ENCODE data around the gene GTF3A. TPM values are rescaled to one million over a fixed set of nuclear protein-coding genes. Genes with fewer than 3 reads are reported as not detected.

The GTF3A gene
- total RNA-seq, 4 donors from 2014 or later = 129 to 197 (median 140) TPM

DNA sequence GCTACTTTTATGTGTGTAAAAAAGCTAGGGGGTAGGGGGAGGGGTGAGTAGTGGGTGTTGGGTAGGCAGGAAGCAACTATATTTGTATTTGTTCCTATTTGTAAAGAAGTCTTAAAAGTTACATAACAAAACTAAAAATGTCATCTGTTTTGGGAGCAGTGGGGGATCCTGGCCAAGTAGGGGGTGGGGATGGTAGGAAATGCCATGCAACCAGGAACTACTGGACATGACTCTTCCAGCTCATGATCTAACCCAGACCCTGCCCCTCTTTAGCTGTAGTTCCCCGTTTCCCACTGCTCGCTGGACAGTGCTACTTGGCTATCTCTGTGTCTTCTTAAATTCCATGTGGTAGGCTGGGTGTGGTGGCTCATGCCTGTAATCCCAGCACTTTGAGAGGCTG, 3.2 kb downstream of the GTF3A start:
- no peak overlapping the region for H3K4me3 ChIP-seq
- H3K36me3 ChIP-seq = peaks cover 28 to 56% (median 49%) of the 10 kb centered on the region in 4 donors
- H3K27me3 ChIP-seq = no peaks in the 10 kb centered on the region
- intact Hi-C loops (cut with DNase I) = loop anchor here (10.0 kb wide), 1 partner anchor 197 kb away; the partner anchor contains the start of genes LNX2 and POLR1D
- no peaks in the 10 kb centered on the region for H3K9me3 ChIP-seq
- no peak for DNase-seq (ENCODE audit: extremely low spot score)
- peaks cover 30 to 47% (median 42%) of the 10 kb centered on the region in 4 donors for H3K4me1 ChIP-seq
- no peak for TF ChIP-seq POLR2A (IDR thresholded peaks at IDR 0.05; ENCODE audit: low read depth)
- no peak for TF ChIP-seq EP300 (IDR thresholded peaks at IDR 0.05)
- TF ChIP-seq POLR2AphosphoS5 (IDR thresholded peaks at IDR 0.05) = no peak
- TF ChIP-seq, protein P1, sequence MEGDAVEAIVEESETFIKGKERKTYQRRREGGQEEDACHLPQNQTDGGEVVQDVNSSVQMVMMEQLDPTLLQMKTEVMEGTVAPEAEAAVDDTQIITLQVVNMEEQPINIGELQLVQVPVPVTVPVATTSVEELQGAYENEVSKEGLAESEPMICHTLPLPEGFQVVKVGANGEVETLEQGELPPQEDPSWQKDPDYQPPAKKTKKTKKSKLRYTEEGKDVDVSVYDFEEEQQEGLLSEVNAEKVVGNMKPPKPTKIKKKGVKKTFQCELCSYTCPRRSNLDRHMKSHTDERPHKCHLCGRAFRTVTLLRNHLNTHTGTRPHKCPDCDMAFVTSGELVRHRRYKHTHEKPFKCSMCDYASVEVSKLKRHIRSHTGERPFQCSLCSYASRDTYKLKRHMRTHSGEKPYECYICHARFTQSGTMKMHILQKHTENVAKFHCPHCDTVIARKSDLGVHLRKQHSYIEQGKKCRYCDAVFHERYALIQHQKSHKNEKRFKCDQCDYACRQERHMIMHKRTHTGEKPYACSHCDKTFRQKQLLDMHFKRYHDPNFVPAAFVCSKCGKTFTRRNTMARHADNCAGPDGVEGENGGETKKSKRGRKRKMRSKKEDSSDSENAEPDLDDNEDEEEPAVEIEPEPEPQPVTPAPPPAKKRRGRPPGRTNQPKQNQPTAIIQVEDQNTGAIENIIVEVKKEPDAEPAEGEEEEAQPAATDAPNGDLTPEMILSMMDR (IDR thresholded peaks at IDR 0.05) = no peak
- H3K27ac ChIP-seq (replicated peaks in 1 of 4) = peak overlapping the region in 3 of 4 donors; percentile 85 to 94 (median 90)
- WGBS = 73% methylated on average over 2 of the region's 2 CpGs

DNA sequence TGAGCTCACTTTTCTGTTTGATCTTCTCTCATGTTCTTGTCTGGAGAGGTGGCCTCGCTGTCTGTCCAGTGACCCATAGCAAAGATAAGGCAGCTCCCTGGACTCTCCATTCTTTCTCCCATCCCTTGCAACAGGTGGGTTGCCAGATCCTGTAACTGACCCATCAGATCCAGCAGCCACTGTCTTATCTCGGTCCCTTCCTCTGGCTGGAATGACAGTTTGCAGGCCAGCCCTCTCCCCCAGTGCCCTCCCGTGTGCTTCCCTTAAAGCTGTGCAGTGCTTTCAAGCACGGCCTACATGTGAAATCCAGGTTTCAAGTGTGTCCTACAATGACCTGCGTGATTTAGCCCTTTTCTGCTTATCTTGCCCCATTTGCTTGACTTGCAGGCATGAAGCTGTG, 3.7 kb downstream of the GTF3A start:
- intact Hi-C loops (cut with DNase I) = loop anchor here (10.0 kb wide), 1 partner anchor 197 kb away; the partner anchor contains the start of genes LNX2 and POLR1D
- no peak for DNase-seq (ENCODE audit: extremely low spot score)
- Histone ChIP-seq H3K9me3 (no peaks in the 10 kb centered on the region), H3K4me3 (no peak overlapping the region), H3K36me3 (peaks cover 32 to 61% (median 54%) of the 10 kb centered on the region in 4 donors), H3K27me3 (no peaks in the 10 kb centered on the region), H3K4me1 (peaks cover 30 to 47% (median 42%) of the 10 kb centered on the region in 4 donors), H3K27ac (replicated peaks in 1 of 4) (peak overlapping the region in 1 of 4 donors; percentile 94)
- 91% methylated on average over 5 of the region's 5 CpGs for WGBS
- TF ChIP-seq POLR2A (IDR thresholded peaks at IDR 0.05; ENCODE audit: low read depth) = no peak
- TF ChIP-seq POLR2AphosphoS5 (IDR thresholded peaks at IDR 0.05) = no peak
- TF ChIP-seq, protein P1 (IDR thresholded peaks at IDR 0.05) = no peak
- no peak for TF ChIP-seq EP300 (IDR thresholded peaks at IDR 0.05)

DNA sequence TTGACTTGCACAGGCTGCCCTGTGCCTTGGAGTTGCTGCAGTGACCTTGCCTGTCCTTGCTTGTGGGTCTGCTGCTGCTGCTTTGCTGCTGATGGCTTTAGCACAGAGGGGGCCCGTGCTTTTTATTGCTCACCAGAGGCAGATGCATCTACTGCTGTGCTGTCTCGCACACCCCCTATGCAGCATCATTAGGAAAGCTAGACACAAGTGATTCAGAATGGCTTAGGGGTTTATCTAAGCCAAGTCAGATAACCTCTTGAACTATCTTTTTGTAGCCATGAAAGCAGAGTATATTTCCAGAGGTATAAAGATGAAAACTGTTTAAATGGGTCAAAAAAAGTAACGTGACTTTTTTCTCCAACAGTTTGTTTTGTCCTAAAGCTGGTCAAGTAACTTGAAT, 7.8 kb downstream of the GTF3A start:
- 94% methylated on average over 2 of the region's 3 CpGs for WGBS
- Histone ChIP-seq H3K4me1 (peaks cover 6 to 14% (median 11%) of the 10 kb centered on the region in 4 donors), H3K4me3 (no peak overlapping the region), H3K36me3 (peaks cover 59 to 99% (median 88%) of the 10 kb centered on the region in 4 donors), H3K27ac (replicated peaks in 1 of 4) (no peak overlapping the region), H3K27me3 (no peaks in the 10 kb centered on the region), H3K9me3 (no peaks in the 10 kb centered on the region)
- intact Hi-C loops (cut with DNase I) = no loop called here
- TF ChIP-seq EP300 (IDR thresholded peaks at IDR 0.05) (no peak), POLR2AphosphoS5 (IDR thresholded peaks at IDR 0.05) (no peak), POLR2A (IDR thresholded peaks at IDR 0.05; ENCODE audit: low read depth) (no peak)
- TF ChIP-seq, protein P1 (IDR thresholded peaks at IDR 0.05) = no peak
- no peak for DNase-seq (ENCODE audit: extremely low spot score)

DNA sequence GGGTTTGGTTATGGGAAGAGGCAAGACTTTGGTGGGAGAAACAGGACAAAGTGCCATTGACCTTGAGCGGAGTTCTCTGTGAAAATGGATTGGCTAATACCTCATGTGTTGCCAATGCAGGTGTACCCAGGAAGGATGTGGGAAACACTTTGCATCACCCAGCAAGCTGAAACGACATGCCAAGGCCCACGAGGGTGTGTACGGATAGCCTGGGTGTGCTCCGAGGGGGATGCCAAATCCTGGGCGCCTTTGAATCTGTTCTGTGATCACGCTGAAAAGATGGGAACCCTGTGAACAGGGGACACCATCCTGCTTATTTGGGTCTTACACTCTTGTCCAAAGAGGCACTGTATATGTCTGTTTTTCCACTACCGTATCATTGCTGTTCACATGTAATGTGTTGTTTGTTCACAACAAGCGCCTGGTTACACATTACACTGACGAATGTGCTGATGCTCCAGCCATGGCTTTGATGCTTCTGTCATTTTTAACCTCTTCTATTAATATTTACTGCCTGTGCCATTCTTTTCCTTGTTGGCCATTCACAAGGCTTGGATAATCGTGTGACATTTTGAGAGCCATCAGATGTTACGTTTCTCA, 8.3 kb downstream of the GTF3A start:
- Histone ChIP-seq H3K4me3 (no peak overlapping the region), H3K36me3 (peaks cover 59 to 97% (median 88%) of the 10 kb centered on the region in 4 donors), H3K27ac (replicated peaks in 1 of 4) (no peak overlapping the region), H3K9me3 (no peaks in the 10 kb centered on the region), H3K4me1 (peaks cover under 1 to 8% (median 5%) of the 10 kb centered on the region in 4 donors), H3K27me3 (no peaks in the 10 kb centered on the region)
- 76% methylated on average over 12 of the region's 12 CpGs for WGBS
- DNase-seq (ENCODE audit: extremely low spot score) = no peak
- intact Hi-C loops (cut with DNase I) = no loop called here
- TF ChIP-seq, protein P1 (IDR thresholded peaks at IDR 0.05) = no peak
- TF ChIP-seq EP300 (IDR thresholded peaks at IDR 0.05) (no peak), POLR2A (IDR thresholded peaks at IDR 0.05; ENCODE audit: low read depth) (no peak), POLR2AphosphoS5 (IDR thresholded peaks at IDR 0.05) (no peak)
